PC-3 (cell line): Measurements from ENCODE around the gene GRB14.
A peak's percentile ranks its signal among the peaks of the same experiment; 100 is the strongest.

Source experiments
- EZH2 ChIP-seq: fragments of 300-600 bp; sonication (generic); IDR thresholded peaks from one replicate; pipeline ENCODE4 v1.6.1; 2017; ENCODE audit warnings: antibody characterized with exemption, mild to moderate bottlenecking, low read length; ENCODE audit not compliant: unreplicated experiment
- EZH2phosphoT487 ChIP-seq: fragments of 300-600 bp; sonication (generic); IDR thresholded peaks from 2 replicates; pipeline ENCODE4 v1.6.1; 2018; ENCODE audit warnings: mild to moderate bottlenecking, antibody characterized with exemption, low read length, borderline replicate concordance
- TF ChIP-seq, protein P1 (sequence below): fragments of 300-600 bp; sonication (generic); conservative IDR thresholded peaks from 2 replicates; pipeline ENCODE4 v1.5.1; 2017; ENCODE audit warnings: antibody characterized with exemption, low read depth, mild to moderate bottlenecking, low read length

GRCh38 chr2:164495491-164496223 is 125.6 kb downstream of the GRB14 start:
- TF ChIP-seq, protein P1, sequence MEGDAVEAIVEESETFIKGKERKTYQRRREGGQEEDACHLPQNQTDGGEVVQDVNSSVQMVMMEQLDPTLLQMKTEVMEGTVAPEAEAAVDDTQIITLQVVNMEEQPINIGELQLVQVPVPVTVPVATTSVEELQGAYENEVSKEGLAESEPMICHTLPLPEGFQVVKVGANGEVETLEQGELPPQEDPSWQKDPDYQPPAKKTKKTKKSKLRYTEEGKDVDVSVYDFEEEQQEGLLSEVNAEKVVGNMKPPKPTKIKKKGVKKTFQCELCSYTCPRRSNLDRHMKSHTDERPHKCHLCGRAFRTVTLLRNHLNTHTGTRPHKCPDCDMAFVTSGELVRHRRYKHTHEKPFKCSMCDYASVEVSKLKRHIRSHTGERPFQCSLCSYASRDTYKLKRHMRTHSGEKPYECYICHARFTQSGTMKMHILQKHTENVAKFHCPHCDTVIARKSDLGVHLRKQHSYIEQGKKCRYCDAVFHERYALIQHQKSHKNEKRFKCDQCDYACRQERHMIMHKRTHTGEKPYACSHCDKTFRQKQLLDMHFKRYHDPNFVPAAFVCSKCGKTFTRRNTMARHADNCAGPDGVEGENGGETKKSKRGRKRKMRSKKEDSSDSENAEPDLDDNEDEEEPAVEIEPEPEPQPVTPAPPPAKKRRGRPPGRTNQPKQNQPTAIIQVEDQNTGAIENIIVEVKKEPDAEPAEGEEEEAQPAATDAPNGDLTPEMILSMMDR = peak; percentile 76
- TF ChIP-seq EZH2 = no peak
- TF ChIP-seq EZH2phosphoT487 = no peak
